SJCRH30 (cell line): ENCODE data around the gene WAS. TPM values are rescaled to one million over a fixed set of nuclear protein-coding genes. Genes with fewer than 3 reads are reported as not detected.
"Not testable (repeated sequence)": the region's sequence is repeated elsewhere in the genome, so short reads cannot be mapped to it uniquely, and the experiment has no call there.

Experiments
- DNase-seq, 2 experiments: peaks; one replicate each; pipeline ENCODE4 v3.0.0-alpha.2; 2015 to 2020
- H3K27ac ChIP-seq: fragments of 250-450 bp; sonication (Bioruptor Pico); 2 replicates; pipeline ENCODE4 v1.5.1; 2020; ENCODE audit warnings: mild to moderate bottlenecking, moderate library complexity
- H3K27me3 ChIP-seq: fragments of 250-450 bp; sonication (Bioruptor Pico); 2 replicates; pipeline ENCODE4 v1.5.1; 2020; ENCODE audit warnings: mild to moderate bottlenecking, moderate library complexity
- H3K36me3 ChIP-seq: fragments of 250-450 bp; sonication (Bioruptor Pico); 2 replicates; pipeline ENCODE4 v1.5.1; 2020; ENCODE audit warnings: mild to moderate bottlenecking, moderate library complexity
- H3K4me1 ChIP-seq: fragments of 250-450 bp; sonication (Bioruptor Pico); 2 replicates; pipeline ENCODE4 v1.5.1; 2020; ENCODE audit warnings: mild to moderate bottlenecking, moderate library complexity
- H3K4me3 ChIP-seq: fragments of 250-450 bp; sonication (Bioruptor Pico); 2 replicates; pipeline ENCODE4 v1.5.1; 2020; ENCODE audit warnings: mild to moderate bottlenecking, moderate library complexity
- H3K9me3 ChIP-seq: fragments of 250-450 bp; sonication (Bioruptor Pico); replicated peaks from 2 replicates; pipeline ENCODE4 v1.5.1; 2020; ENCODE audit warnings: mild to moderate bottlenecking, moderate library complexity
- total RNA-seq: library from RNA; depleted of rRNA; stranded (reverse); fragments of >200 nt; shearing (Covaris generic); gene quantifications from 2 replicates; pipeline ENCODE4 v1.2.3, GENCODE V29; 2014; rRNA removed

WAS gene
- not detected in 2 replicates for total RNA-seq

DNA sequence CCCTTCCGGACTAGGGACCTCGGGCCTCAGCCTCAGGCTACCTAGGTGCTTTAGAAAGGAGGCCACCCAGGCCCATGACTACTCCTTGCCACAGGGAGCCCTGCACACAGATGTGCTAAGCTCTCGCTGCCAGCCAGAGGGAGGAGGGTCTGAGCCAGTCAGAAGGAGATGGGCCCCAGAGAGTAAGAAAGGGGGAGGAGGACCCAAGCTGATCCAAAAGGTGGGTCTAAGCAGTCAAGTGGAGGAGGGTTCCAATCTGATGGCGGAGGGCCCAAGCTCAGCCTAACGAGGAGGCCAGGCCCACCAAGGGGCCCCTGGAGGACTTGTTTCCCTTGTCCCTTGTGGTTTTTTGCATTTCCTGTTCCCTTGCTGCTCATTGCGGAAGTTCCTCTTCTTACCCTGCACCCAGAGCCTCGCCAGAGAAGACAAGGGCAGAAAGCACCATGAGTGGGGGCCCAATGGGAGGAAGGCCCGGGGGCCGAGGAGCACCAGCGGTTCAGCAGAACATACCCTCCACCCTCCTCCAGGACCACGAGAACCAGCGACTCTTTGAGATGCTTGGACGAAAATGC is at the start of gene WAS:
TSS of gene WAS (plus strand) at position 389 of the 572 bp plus-strand sequence. CDS start at position 444, 55 bp downstream.
- Histone ChIP-seq H3K4me1 (no peaks in the 10 kb centered on the region), H3K27ac (no peak within 1 kb of the TSS), H3K4me3 (no peak within 1 kb of the TSS), H3K27me3 (no peaks in the 10 kb centered on the region), H3K9me3 (no peaks in the 10 kb centered on the region), H3K36me3 (no peaks in the 10 kb centered on the region)
- DNase-seq: no peak

DNA sequence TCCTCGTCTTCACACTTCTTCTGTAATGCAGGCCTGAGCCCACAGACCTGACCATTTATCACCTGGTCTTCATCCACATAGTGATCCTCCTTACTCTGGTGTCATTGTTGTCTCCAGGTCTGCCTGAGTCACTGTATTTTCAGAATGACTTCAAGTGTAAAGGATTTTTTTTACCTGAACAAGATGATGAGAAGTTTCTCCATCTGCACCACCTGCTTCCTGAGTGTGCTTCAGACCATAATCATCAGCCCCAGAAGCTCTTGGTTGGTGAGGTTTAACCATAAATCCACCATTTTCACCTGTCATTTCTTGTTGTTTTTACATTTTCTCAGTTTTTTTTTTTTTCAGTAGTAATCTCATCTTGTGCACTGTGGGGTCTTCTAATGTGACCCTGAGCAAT is 47.3 kb upstream of the WAS start:
- Histone ChIP-seq H3K27ac (no peak overlapping the region), H3K4me3 (no peak overlapping the region), H3K36me3 (no peaks in the 10 kb centered on the region), H3K9me3 (no peaks in the 10 kb centered on the region), H3K27me3 (no peaks in the 10 kb centered on the region), H3K4me1 (no peaks in the 10 kb centered on the region)
- no peak for DNase-seq

DNA sequence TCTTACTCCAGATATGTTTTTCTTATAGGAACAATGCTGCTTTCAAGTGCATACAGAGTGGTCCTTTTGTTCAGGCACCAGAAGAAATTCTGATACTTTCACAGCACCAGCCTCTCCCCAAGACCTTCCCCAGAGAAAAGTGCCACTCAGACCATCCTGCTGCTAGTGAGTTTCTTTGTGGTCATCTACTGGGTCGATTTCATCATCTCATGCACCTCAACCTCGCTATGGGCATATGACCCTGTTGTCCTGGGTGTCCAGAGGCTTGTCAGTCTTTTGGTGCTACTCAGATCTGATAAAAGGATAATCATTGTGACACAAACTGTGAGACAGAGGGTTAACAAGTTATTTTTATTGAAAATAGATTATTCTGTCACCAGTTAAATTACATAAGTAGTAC is 46.8 kb upstream of the WAS start:
- Histone ChIP-seq H3K36me3 (no peaks in the 10 kb centered on the region), H3K27ac (no peak overlapping the region), H3K9me3 (no peaks in the 10 kb centered on the region), H3K4me3 (no peak overlapping the region), H3K27me3 (no peaks in the 10 kb centered on the region), H3K4me1 (no peaks in the 10 kb centered on the region)
- DNase-seq: no peak

DNA sequence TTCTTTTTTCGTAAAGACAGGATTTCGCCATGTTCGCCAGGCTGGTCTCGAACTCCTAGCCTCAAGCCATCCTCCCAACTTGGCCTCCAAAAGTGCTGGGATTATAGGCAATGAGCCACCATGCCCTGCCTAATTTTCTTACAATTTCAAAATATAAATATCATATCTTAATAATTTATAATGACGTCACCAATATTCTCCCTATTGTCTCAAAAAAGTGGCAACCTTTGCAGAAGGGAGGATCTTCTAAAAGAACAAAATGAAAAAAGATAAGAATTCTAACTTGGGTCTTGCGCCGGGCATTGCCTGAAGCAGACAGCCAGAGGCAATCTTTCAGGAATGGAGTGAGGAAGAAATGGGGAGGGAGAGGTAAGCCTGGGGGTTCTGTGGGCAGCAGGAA is 37.9 kb upstream of the WAS start:
- Histone ChIP-seq H3K36me3 (no peaks in the 10 kb centered on the region), H3K4me1 (peaks cover 4% of the 10 kb centered on the region; the same call in 1 of the 2 replicates), H3K4me3 (no peak overlapping the region), H3K27ac (no peak overlapping the region), H3K9me3 (no peaks in the 10 kb centered on the region), H3K27me3 (no peaks in the 10 kb centered on the region)
- no peak for DNase-seq

DNA sequence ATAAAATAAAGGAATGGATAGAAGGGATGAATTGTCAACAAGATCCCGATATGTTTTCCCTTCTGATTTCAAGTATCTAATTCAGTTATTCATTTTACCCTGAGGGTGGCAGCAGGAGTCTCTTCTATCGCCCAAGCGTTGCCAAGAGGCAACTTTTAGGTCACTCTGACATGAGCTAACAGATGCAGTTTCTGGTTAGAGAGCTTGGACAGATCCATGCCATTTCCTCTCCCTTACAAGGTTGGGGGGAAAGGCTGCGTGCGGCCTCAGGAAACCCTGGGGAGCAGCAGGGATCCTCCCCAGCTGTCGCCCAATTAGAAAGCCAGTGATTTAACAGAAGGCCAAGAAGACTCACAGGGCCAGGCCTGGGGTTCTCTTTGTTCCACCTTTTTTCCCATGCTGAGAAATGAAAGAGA is 35.3 kb upstream of the WAS start:
- peak overlapping the region; percentile 56 for H3K27ac ChIP-seq
- DNase-seq: peak; percentile 79 to 89

GRCh38 chrX:48649102-48649501 is 34.5 kb upstream of the WAS start:
- no peak overlapping the region for H3K4me3 ChIP-seq
- peak overlapping the region; percentile 56 for H3K27ac ChIP-seq
- H3K4me1 ChIP-seq: peaks cover 4% of the 10 kb centered on the region; the same call in 1 of the 2 replicates
- no peaks in the 10 kb centered on the region for H3K9me3 ChIP-seq
- H3K27me3 ChIP-seq: no peaks in the 10 kb centered on the region
- no peaks in the 10 kb centered on the region for H3K36me3 ChIP-seq
- DNase-seq: no peak

More for the DNA sequence above, 35.3 kb upstream of the WAS start:
- Histone ChIP-seq H3K27me3 (no peaks in the 10 kb centered on the region), H3K4me3 (no peak overlapping the region), H3K36me3 (no peaks in the 10 kb centered on the region), H3K9me3 (no peaks in the 10 kb centered on the region), H3K4me1 (peaks cover 4% of the 10 kb centered on the region; the same call in 1 of the 2 replicates)

DNA sequence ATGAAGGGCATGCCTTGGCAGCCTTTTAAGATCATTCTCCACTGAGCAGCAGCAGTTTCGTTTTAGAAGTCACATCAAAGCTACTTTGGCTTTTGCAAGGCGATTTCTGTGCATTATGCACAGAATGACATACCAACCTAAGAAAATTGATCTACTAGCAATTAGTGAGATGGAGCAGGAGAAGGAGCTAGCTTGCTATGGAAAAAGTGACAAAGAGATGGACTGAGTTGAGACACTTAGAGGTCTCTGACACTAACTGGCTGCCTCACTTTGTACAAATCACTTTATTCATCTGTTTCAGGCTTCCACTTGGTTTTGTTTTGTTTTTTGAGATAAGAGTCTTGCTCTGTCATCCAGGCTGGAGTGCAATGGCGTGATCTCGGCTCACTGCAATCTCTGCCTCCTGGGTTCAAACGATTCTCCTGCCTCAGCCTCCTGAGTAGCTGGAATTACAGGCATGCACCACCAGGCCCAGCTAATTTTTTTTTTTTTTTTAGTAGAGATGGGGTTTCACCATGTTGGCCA is 31.5 kb upstream of the WAS start:
- not testable (repeated sequence) for H3K27me3 ChIP-seq, H3K36me3 ChIP-seq, H3K27ac ChIP-seq, DNase-seq, H3K4me3 ChIP-seq, H3K4me1 ChIP-seq, H3K9me3 ChIP-seq

- not testable (repeated sequence) for H3K36me3 ChIP-seq, H3K4me3 ChIP-seq, H3K27ac ChIP-seq, H3K27me3 ChIP-seq, H3K9me3 ChIP-seq, H3K4me1 ChIP-seq, DNase-seq
Measured at GRCh38 chrX:48654746-48655145, 28.9 kb upstream of the WAS start.

DNA sequence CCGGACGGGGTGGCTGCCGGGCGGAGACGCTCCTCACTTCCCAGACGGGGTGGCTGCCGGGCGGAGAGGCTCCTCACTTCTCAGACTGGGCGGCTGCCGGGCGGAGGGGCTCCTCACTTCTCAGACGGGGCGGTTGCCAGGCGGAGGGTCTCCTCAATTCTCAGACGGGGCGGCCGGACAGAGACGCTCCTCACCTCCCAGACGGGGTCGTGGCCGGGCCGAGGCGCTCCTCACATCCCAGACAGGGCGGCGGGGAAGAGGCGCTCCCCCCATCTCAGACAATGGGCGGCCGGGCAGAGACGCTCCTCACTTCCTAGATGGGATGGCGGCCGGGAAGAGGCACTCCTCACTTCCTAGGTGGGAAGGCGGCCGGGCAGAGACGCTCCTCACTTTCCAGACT is 23.9 kb upstream of the WAS start:
- H3K27ac ChIP-seq, H3K27me3 ChIP-seq, H3K9me3 ChIP-seq, H3K4me1 ChIP-seq, DNase-seq, H3K4me3 ChIP-seq, H3K36me3 ChIP-seq: not testable (repeated sequence)

- no peaks in the 10 kb centered on the region for H3K9me3 ChIP-seq
- H3K36me3 ChIP-seq: no peaks in the 10 kb centered on the region
- DNase-seq: no peak
- H3K27me3 ChIP-seq: no peaks in the 10 kb centered on the region
- no peak overlapping the region for H3K27ac ChIP-seq
- no peaks in the 10 kb centered on the region for H3K4me1 ChIP-seq
- H3K4me3 ChIP-seq: no peak overlapping the region
Measured at GRCh38 chrX:48663241-48663640, 20.4 kb upstream of the WAS start.

- Histone ChIP-seq H3K4me3 (no peak overlapping the region), H3K4me1 (no peaks in the 10 kb centered on the region), H3K36me3 (no peaks in the 10 kb centered on the region), H3K9me3 (no peaks in the 10 kb centered on the region), H3K27me3 (no peaks in the 10 kb centered on the region), H3K27ac (no peak overlapping the region)
- DNase-seq: no peak
Measured at GRCh38 chrX:48664156-48664555, 19.4 kb upstream of the WAS start.

GRCh38 chrX:48665991-48666390 is 17.6 kb upstream of the WAS start:
- H3K9me3 ChIP-seq: no peaks in the 10 kb centered on the region
- no peaks in the 10 kb centered on the region for H3K27me3 ChIP-seq
- H3K4me3 ChIP-seq: no peak overlapping the region
- DNase-seq: no peak
- H3K27ac ChIP-seq: no peak overlapping the region
- H3K36me3 ChIP-seq: no peaks in the 10 kb centered on the region
- no peaks in the 10 kb centered on the region for H3K4me1 ChIP-seq

DNA sequence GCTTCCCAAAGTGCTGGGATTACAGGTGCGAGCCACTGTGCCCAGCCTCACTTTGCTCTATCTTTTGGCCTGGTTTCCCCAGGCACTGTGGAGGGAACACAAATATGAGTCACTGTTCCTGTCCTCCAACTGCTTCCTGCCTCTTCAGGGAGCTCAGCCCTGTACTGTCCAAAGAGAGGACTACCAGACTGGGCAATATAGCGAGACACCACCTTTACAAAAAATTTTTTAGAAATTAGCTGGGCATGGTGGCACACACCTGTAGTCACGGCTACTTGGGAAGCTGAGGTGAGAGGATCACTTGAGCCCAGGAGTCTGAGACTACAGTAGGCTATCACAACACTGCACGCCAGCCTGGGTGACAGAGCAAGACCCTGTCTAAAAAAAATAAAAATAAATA is 16.9 kb upstream of the WAS start:
- H3K27ac ChIP-seq: no peak overlapping the region
- no peaks in the 10 kb centered on the region for H3K9me3 ChIP-seq
- no peak for DNase-seq
- no peaks in the 10 kb centered on the region for H3K4me1 ChIP-seq
- H3K27me3 ChIP-seq: no peaks in the 10 kb centered on the region
- H3K36me3 ChIP-seq: no peaks in the 10 kb centered on the region
- H3K4me3 ChIP-seq: no peak overlapping the region

DNA sequence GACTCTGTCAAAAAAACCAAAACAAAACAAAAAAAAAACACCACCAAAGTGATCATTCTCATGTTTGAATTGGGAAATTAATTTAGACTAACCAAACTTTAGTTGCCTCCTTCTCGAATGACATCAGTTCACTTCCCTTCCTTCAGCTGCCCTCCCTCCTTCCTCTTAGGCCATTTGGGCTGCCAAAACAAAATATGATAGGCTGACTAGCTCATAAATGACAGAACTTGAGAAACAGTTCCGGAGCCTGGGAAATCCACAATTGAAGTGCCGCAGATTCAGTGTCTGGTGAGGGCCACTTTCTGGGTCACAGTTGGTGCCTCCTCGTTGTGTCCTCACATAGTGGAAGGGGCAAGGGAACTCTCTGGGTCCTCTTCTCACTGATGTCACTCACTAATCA is 16.1 kb upstream of the WAS start:
- Histone ChIP-seq H3K27ac (no peak overlapping the region), H3K4me3 (no peak overlapping the region), H3K36me3 (no peaks in the 10 kb centered on the region), H3K9me3 (no peaks in the 10 kb centered on the region), H3K27me3 (no peaks in the 10 kb centered on the region), H3K4me1 (no peaks in the 10 kb centered on the region)
- no peak for DNase-seq

DNA sequence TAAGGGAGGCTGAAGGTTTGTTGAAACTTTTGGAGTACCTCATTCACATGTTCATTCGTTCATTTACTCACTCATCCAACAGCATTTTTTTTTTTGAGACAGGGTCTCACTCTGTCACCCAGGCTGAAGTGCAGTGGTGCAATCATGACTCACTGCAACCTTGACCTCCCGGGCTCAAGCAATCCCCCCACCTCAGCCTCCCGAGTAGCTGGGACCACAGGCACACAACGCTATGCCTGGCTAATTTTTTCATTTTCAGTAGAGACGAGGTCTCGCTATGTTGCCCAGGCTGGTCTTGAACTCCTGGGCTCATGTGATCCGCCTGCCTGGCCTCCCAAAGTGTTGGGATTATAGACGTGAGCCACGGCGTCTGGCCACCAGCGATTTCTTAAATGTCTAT is 15.4 kb upstream of the WAS start:
- DNase-seq, H3K4me1 ChIP-seq, H3K4me3 ChIP-seq, H3K36me3 ChIP-seq, H3K9me3 ChIP-seq, H3K27ac ChIP-seq, H3K27me3 ChIP-seq: not testable (repeated sequence)
